ACC112 (cell line): Measurements from ENCODE around the gene ZNF45.

ENCODE experiments used
- H2AFZ ChIP-seq: fragments of 200-600 bp; sonication (generic); one replicate; pipeline ENCODE4 v1.6.0; 2017; ENCODE audit warnings: antibody characterized with exemption, low read length; ENCODE audit not compliant: unreplicated experiment
- H3K27ac ChIP-seq: fragments of 200-600 bp; sonication (generic); 2 replicates; pipeline ENCODE4 v1.5.1; 2014; ENCODE audit warnings: low read depth, mild to moderate bottlenecking, antibody characterized with exemption, low read length, moderate library complexity
- H3K27me3 ChIP-seq: fragments of 200-600 bp; sonication (generic); 2 replicates; pipeline ENCODE4 v1.6.1; 2014; ENCODE audit warnings: mild to moderate bottlenecking, antibody characterized with exemption, low read length, moderate library complexity, mixed read lengths; ENCODE audit not compliant: insufficient read depth
- H3K36me3 ChIP-seq: fragments of 200-600 bp; sonication (generic); 2 replicates; pipeline ENCODE4 v1.6.1; 2016; ENCODE audit warnings: mild to moderate bottlenecking, antibody characterized with exemption, low read length, moderate library complexity, mixed read lengths; ENCODE audit not compliant: insufficient read depth
- H3K4me1 ChIP-seq: fragments of 200-600 bp; sonication (generic); one replicate; pipeline ENCODE4 v1.6.1; 2016; ENCODE audit warnings: low read length, mixed read lengths; ENCODE audit not compliant: insufficient read depth, unreplicated experiment, control insufficient read depth
- H3K4me3 ChIP-seq: fragments of 200-600 bp; sonication (generic); 2 replicates; pipeline ENCODE4 v1.5.1; 2014; ENCODE audit warnings: mild to moderate bottlenecking, low read depth, low read length
- H3K79me2 ChIP-seq: fragments of 200-600 bp; sonication (generic); one replicate; pipeline ENCODE4 v1.6.0; 2016; ENCODE audit warnings: low read length; ENCODE audit not compliant: control insufficient read depth, unreplicated experiment, insufficient read depth

Gene ZNF45

DNA sequence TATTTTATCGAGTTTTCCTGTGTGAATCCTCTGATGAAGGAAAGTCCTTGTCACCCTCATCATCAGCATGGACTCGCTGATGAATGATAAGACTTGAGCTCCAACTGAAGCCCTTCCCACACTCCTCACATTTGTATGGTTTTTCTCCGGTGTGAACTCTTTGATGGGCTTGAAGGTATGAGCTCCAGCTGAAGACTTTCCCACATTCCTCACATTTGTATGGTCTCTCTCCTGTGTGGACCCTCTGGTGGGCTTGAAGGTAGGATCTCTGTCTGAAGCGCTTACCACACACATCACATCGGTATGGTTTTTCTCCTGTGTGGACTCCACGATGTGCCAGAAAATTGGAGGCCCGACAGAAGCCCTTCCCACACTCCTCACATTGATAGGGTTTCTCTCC is 21.7 kb downstream of the ZNF45 start:
- Histone ChIP-seq H3K27me3 (no peaks in the 10 kb centered on the region), H3K4me1 (no peaks in the 10 kb centered on the region), H3K27ac (no peak overlapping the region), H2AFZ (no peak overlapping the region), H3K36me3 (peaks cover 58% of the 10 kb centered on the region), H3K79me2 (no peaks in the 10 kb centered on the region), H3K4me3 (no peak overlapping the region)

DNA sequence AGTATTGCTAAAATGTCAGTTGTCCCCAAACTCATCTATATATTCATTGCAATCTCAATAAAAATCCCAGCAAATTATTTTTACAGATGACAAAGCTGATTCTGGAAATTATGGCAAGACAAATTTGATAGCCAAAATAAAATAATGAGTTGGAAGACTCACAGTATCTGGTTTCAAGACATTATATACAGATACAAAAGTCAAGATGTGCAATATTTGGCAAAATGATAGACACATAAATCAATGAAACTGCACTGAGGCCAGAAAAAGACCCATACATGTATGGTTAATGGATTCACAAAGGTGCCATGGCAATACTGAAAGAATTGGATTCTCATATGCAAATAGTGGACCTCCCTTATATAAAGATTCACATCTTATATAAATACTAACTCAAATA is 24.2 kb downstream of the ZNF45 start:
- Histone ChIP-seq H3K27ac (no peak overlapping the region), H3K36me3 (peaks cover 35% of the 10 kb centered on the region), H3K79me2 (no peaks in the 10 kb centered on the region), H3K27me3 (no peaks in the 10 kb centered on the region), H2AFZ (no peak overlapping the region), H3K4me3 (no peak overlapping the region), H3K4me1 (no peaks in the 10 kb centered on the region)

DNA sequence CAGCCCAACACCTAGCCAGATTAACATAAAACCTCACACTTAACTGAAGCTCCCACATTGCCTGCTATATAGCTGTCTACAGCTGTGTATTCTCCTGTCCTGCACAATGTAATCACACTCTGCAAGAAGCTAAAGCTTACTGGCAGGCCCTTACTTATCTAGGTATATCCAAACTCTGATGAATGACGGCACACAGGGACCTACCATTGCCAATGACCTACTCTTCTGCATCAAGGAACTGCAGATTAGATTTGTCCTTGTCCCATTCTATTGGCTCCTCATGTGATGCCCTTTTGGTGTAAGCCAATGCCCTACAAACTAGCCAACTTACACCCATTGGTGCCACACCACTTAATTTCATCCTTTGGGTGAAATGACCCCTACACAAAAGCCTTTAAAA is 26.4 kb downstream of the ZNF45 start:
- H3K4me3 ChIP-seq: no peak overlapping the region
- H3K79me2 ChIP-seq: no peaks in the 10 kb centered on the region
- H2AFZ ChIP-seq: no peak overlapping the region
- peaks cover 13% of the 10 kb centered on the region for H3K36me3 ChIP-seq
- H3K4me1 ChIP-seq: no peaks in the 10 kb centered on the region
- no peak overlapping the region for H3K27ac ChIP-seq
- H3K27me3 ChIP-seq: no peaks in the 10 kb centered on the region

DNA sequence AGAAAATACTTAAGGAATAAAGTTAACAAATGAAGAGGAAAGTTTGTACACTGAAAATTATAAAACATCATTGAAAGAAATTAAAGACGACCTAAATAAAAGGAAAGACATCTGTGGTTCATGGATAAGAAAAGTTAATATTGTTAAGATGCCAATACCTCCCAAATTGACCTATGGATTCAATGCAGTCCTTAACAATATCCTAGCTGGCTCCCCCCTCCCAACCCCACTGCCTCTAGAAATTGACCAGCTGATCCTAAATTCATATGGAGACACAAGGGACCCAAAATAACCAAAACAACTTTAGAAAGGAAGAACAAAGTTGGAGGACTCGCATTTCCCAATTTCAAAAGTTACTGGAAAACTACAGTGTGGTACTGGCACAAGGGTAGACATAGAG is 28.3 kb downstream of the ZNF45 start:
- no peak overlapping the region for H3K4me3 ChIP-seq
- no peaks in the 10 kb centered on the region for H3K27me3 ChIP-seq
- no peaks in the 10 kb centered on the region for H3K4me1 ChIP-seq
- no peak overlapping the region for H3K27ac ChIP-seq
- H3K79me2 ChIP-seq: no peaks in the 10 kb centered on the region
- H2AFZ ChIP-seq: no peak overlapping the region
- no peaks in the 10 kb centered on the region for H3K36me3 ChIP-seq

DNA sequence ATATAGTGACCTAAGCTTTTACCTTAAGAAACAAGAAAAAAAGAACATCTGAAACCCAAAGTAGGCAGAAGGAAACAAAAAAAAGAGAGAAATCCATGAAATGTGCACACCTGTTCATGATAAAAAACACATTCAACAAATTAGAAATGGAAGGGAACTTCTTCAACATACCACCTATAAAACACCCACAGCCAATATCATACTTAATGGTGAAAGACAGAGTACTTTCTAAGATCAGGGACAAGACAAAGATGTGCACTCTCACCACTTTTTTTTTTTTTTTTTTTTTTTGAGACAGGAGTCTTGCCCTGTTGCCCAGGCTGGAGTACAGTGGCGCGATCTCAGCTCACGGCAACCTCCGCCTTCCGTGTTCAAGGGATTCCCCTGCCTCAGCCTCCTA is 29.2 kb downstream of the ZNF45 start:
- H2AFZ ChIP-seq: no peak overlapping the region
- no peak overlapping the region for H3K27ac ChIP-seq
- H3K4me1 ChIP-seq: no peaks in the 10 kb centered on the region
- H3K79me2 ChIP-seq: no peaks in the 10 kb centered on the region
- no peaks in the 10 kb centered on the region for H3K27me3 ChIP-seq
- H3K36me3 ChIP-seq: no peaks in the 10 kb centered on the region
- H3K4me3 ChIP-seq: no peak overlapping the region

DNA sequence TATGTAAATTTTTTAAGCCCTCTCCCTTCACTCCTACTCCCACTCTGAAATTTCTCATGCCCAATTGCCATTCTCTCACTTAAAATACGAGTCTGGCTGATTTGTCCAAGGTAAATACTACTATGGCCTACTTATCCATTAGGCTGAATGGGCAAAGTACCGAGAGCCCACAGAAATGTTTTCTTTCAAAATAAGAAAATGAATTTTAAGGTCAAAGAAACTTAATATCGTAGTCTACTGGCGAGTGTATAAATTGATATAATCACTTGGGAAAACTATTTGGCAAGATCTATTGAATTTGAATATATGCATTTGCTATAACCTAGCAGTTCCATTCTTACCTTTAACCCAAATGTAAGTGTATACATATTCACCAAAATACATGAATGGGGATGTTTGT is 32.7 kb downstream of the ZNF45 start:
- H2AFZ ChIP-seq: peak overlapping the region; percentile 93
- H3K4me3 ChIP-seq: peak overlapping the region; percentile 83
- H3K36me3 ChIP-seq: peaks cover 11% of the 10 kb centered on the region
- no peaks in the 10 kb centered on the region for H3K79me2 ChIP-seq
- H3K4me1 ChIP-seq: no peaks in the 10 kb centered on the region
- H3K27me3 ChIP-seq: no peaks in the 10 kb centered on the region
- no peak overlapping the region for H3K27ac ChIP-seq

DNA sequence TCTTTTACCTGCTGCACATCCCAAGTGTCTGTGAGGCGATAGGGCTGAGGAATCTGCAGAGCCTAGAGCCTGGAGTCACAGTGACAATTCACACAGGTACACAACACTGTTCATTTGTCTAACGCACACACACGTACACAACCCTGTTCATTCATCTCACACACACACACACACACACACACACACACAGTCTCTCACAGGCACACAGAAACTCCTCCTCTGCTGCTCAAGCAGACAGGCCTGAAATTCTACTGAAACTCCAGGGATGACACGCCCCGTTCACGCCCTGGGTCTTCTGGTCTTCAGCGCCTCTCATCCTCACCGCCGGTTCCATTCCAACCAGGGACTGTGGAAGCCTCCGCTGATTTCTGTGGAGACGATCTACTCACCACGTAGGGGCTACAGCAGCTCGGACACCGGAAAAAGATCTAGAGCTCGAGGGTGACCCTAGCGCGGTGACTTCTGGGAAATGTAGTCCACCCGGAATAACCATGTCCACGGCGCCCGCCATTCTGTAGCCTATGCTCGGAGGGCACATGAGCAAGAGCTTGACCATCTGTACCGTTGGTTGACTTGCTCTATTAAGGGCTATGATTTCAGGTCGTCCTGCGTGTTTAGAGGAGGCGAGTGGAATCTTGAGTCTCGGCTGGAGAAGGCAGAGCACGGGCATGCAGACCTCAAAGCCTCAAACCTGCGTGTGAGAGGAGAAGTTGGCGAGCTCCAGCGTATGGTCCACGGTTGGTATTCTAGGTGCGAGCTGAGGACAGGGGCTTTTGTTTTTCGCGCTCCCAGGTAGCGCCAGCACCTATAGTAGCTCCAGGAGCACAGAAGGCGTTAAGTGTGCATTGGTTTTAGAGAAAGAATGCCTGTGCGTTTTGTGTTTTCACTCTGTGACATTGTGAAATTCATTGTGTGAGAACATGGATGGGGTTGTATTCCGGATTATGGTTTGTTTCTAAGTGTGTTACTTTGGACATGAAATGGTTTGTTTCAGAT is 33.4 kb downstream of the ZNF45 start:
- H3K4me3 ChIP-seq: peak overlapping the region; percentile 83
- no peak overlapping the region for H3K27ac ChIP-seq
- H2AFZ ChIP-seq: peak overlapping the region; percentile 93
- no peaks in the 10 kb centered on the region for H3K4me1 ChIP-seq
- H3K79me2 ChIP-seq: no peaks in the 10 kb centered on the region
- no peaks in the 10 kb centered on the region for H3K27me3 ChIP-seq
- peaks cover 12% of the 10 kb centered on the region for H3K36me3 ChIP-seq

DNA sequence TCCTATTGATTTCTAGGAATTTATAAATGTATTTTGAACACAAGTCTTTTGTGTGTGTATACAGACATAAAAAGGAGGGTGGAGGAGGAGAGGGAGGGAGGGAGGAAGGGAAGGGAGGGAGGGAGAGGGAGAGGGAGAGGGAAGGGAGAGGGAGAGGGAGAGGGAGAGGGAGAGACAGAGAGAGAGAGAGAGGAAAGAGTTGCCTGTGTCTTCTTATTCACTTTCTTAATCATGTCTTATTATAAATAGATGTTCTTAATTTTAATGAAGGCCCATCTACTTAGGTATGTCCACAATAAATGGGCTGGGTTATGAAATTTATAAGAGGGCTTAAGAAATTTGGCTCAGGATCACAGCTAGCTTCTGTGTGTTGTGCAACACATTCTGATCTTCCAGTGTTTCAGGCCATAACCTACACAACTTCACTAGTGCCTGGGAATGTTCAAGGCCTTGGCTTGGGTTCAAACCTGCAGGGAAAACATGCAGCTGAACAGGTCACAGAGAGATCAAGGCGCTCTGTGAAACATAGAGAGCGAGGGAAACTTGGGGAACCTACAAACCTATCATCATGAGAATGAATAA is 39.3 kb downstream of the ZNF45 start:
- H3K27me3 ChIP-seq: no peaks in the 10 kb centered on the region
- no peak overlapping the region for H2AFZ ChIP-seq
- peaks cover 12% of the 10 kb centered on the region for H3K36me3 ChIP-seq
- H3K79me2 ChIP-seq: no peaks in the 10 kb centered on the region
- no peak overlapping the region for H3K27ac ChIP-seq
- no peak overlapping the region for H3K4me3 ChIP-seq
- no peaks in the 10 kb centered on the region for H3K4me1 ChIP-seq

DNA sequence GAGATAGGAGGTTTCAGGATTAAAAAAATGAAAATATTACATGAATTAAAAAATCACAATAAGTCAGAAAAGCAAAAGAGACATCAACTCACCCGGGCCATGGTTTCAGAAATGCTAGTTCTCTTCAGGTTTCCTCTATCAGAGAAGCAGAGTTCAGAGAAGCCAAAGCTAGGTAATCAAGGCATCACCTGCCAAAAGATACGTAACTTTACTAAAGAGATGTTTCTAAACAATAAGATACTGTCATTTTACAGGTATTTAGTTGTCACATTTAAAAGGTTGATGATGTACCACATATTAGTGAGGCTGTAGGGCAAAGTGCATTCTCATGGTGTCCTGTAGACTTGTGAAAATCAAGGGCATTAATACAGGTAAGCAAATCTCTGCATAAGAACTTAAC is 51.2 kb downstream of the ZNF45 start, which contains the start of gene ZNF404:
Gene ZNF404 (minus strand): TSS at position 101 of the 400 bp plus-strand sequence.
- no peaks in the 10 kb centered on the region for H3K36me3 ChIP-seq
- no peak within 1 kb of the TSS for H3K4me3 ChIP-seq
- no peaks in the 10 kb centered on the region for H3K4me1 ChIP-seq
- no peaks in the 10 kb centered on the region for H3K27me3 ChIP-seq
- no peak within 1 kb of the TSS for H2AFZ ChIP-seq
- no peak within 1 kb of the TSS for H3K27ac ChIP-seq
- H3K79me2 ChIP-seq: no peaks in the 10 kb centered on the region

DNA sequence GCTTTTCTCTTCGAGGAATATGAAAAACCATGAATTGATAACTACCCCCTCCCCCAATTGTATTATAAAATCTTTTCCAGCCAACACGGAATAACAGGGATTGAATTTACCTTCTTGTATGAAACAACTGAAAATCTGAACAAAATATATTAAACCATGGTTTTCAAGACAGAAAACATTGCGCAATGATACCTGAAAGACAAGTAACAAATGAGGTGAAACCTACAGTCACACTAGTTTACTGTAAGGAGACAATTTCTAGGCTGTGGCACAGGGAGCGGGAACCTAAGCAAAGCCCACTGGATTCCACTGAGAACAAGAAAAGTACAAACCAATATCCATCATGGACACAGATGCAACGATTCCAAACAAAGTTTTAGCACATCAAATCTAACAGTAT is 54.6 kb downstream of the ZNF45 start:
- Histone ChIP-seq H3K79me2 (no peaks in the 10 kb centered on the region), H3K4me1 (no peaks in the 10 kb centered on the region), H3K27me3 (no peaks in the 10 kb centered on the region), H3K4me3 (no peak overlapping the region), H2AFZ (no peak overlapping the region), H3K27ac (no peak overlapping the region), H3K36me3 (no peaks in the 10 kb centered on the region; the same call in 1 of the 2 replicates)
